GM12892 (cell line): ENCODE results near the gene TCF19.

Experiments used
- POLR2A ChIP-seq: IDR thresholded peaks from 2 replicates; pipeline ENCODE4 v1.6.1; 2011; ENCODE audit warnings: low read depth, low read length, control low read depth
- POLR2AphosphoS5 ChIP-seq: IDR thresholded peaks from 2 replicates; pipeline ENCODE4 v1.6.1; 2011; ENCODE audit warnings: low read depth, low read length, control low read depth
- TAF1 ChIP-seq: IDR thresholded peaks from 2 replicates; pipeline ENCODE4 v1.6.1; 2011; ENCODE audit warnings: low read depth, mild to moderate bottlenecking, control low read depth, low read length, borderline replicate concordance

DNA sequence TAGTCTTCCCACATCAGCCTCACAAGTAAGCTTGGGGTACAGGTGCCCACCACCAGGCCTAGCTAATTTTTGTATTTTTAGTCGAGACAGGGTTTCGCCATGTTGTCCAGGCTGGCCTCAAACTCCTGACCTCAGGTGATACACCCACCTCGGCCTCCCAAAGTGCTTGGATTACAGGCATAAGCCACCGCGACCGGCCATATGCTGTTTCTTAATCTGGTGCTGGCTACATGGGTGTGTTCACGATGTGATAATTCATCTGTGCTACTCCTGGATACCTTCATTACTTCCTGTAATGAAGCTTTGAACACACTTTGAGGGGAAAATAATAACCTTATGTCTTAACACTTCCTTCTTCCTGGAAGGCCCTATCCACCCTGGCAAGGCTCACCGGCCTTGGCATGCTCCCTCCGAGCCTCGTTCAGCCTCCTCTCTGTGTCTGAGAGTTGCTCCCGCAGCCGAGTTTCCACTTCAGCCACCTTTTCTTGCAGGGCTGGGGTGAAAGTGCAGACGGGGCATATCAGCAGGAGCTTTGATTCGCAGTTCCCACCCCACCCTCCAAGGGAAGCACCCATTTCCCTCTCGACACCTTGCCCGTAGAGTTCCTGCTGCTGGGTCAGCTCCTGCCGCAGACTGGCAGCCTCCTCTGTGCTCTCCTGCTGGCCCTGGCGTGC is 14.0 kb upstream of the TCF19 start:
- TF ChIP-seq POLR2AphosphoS5 (no peak), POLR2A (no peak), TAF1 (no peak)
